T-helper 2 cell treated with Interferon-gamma antibody and Interleukin-4, amounts not matched to agents 5 μg/mL and 100 μg/mL, for 36 hours (primary cell): Measurements from ENCODE around the gene WWTR1.
A peak's percentile ranks its signal among the peaks of the same experiment; 100 is the strongest.

ENCODE experiments used
- DNase-seq: peaks from one replicate; pipeline ENCODE4 v3.0.0; 2021; ENCODE audit warnings: low spot score
- H3K27ac Mint-ChIP-seq: one replicate; pipeline ENCODE4 v1.8.0; 2021; ENCODE audit warnings: mild to moderate bottlenecking, mixed read lengths
- H3K27me3 Mint-ChIP-seq: one replicate; pipeline ENCODE4 v1.8.0; 2021; ENCODE audit warnings: low read depth, mixed read lengths
- H3K36me3 Mint-ChIP-seq: one replicate; pipeline ENCODE4 v1.8.0; 2021; ENCODE audit warnings: low read depth, mixed read lengths
- H3K4me1 Mint-ChIP-seq: one replicate; pipeline ENCODE4 v1.8.0; 2021; ENCODE audit warnings: low read depth, mixed read lengths
- H3K4me3 Mint-ChIP-seq: one replicate; pipeline ENCODE4 v1.8.0; 2022; ENCODE audit warnings: mild to moderate bottlenecking, moderate library complexity, mixed read lengths
- H3K9me3 Mint-ChIP-seq: one replicate; pipeline ENCODE4 v1.8.0; 2021; ENCODE audit warnings: mixed read lengths

The WWTR1 gene

DNA sequence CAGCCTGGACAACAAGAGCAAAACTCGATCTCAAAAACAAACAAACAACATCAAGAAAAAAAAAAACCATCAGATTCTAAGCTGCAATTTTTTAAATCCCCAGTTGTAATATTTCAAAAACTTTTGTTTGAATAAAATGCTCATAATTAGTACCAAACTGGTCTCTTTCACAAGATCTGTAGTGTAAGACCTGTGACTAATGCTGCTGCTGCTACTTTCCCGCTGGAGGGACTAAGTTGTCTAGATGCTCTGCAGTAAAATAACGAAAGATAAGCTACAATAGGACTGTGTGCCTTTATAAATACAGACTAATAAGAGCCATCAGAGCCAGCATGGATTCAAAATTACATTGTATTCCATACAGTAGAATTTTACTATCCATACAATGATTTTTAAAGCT, 137.9 kb downstream of the WWTR1 start:
- Mint-ChIP-seq H3K36me3 (no peaks in the 10 kb centered on the region), H3K4me3 (no peak overlapping the region), H3K4me1 (no peaks in the 10 kb centered on the region), H3K27me3 (peaks cover 3% of the 10 kb centered on the region), H3K9me3 (no peaks in the 10 kb centered on the region), H3K27ac (no peak overlapping the region)
- no peak for DNase-seq

DNA sequence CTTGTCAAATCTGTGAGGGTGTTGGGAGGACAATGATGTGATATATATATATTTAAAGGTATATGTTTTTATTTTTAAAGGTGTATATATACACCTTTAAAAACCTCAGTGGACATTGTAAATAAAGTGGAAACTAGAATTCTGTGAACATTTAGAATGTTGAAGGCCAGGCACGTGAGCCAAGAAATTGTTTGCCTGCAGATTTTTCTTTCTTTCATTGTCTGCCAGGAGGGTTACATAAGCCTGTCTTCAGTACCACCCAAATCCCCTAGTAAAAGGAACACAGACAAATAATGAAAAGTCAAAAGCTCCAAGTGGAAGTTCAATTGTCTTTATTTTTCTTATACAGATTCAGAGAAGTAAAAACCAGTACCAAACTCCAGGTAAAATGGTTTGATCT, 140.9 kb downstream of the WWTR1 start:
- H3K27ac Mint-ChIP-seq, result no peak overlapping the region
- DNase-seq, result no peak
- H3K27me3 Mint-ChIP-seq, result peaks cover 16% of the 10 kb centered on the region
- H3K4me3 Mint-ChIP-seq, result no peak overlapping the region
- no peaks in the 10 kb centered on the region for H3K36me3 Mint-ChIP-seq
- H3K4me1 Mint-ChIP-seq, result peaks cover 2% of the 10 kb centered on the region
- H3K9me3 Mint-ChIP-seq, result no peaks in the 10 kb centered on the region

DNA sequence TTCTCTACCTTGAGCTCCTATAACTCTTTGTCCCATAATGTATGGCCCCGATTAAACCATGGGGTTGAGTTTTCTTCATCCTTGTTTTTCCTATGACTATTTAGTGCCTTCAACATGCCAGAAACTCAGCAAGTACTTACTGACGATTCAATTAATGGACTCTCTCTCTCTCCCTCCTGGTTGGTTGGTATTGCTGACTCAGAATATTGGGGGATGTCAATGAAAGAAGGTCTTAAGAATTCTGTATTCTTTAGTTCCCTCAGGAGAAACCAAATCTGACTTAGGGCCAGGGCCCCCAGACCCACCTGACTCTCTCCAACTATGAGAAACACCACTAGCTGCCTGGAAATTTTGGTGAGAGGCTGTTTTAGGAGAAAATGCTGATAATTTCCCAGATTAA, 142.6 kb downstream of the WWTR1 start:
- Mint-ChIP-seq H3K27me3 (peaks cover 23% of the 10 kb centered on the region), H3K27ac (no peak overlapping the region), H3K4me3 (no peak overlapping the region), H3K36me3 (no peaks in the 10 kb centered on the region), H3K4me1 (peaks cover 2% of the 10 kb centered on the region), H3K9me3 (no peaks in the 10 kb centered on the region)
- no peak for DNase-seq

DNA sequence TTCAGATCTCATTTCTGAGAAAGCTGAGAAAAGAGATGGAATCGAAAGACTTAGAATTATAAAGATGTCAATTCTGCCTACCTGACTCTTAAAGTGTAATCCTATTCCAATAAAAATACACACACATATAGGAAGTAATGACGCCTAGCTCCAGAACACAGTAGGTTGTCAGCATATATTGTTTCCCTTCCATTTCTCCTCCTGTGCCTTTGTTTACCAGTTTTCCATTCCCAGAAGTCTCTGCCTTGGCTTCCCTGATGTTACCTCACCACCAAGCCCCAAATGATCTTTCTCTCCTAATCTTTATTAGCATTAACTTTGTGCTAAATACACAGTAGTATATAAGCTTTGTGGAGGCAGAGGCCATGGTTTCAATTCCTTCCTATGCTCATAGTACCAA, 143.4 kb downstream of the WWTR1 start:
- H3K4me3 Mint-ChIP-seq, result no peak overlapping the region
- no peak overlapping the region for H3K27ac Mint-ChIP-seq

DNA sequence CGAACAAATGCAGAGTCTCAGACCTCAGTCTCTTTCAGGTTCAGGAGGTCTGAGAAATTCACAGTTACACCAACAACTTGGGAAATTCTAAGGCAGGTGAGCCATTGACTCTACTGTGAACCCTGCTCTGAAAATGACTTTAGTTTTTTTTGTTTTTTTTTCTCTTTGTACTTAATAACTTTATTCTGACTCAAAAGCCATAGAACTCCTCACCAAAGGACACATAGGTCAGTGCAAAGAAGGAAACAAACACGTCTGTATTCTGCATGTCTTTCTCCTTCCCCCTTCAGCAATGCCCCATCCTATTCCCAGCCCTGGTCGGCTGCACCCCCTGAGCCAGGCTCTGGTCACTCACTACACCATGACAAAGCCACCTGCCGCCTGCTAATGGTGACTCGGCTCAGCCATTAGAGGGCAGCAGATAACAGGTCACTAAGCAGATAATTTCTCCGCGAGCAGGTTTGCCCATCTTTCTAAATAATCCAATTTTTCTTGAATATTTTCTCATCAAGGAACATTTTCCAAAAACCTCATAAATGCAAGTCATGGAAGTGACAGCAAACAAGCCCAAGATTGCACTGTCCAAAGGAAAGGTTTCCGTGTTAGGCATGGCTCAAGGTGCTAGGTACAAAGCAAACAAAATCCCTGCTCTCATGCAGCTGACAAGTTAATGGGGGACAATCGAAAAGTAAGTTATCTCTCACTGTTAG, 145.6 kb downstream of the WWTR1 start:
- H3K27me3 Mint-ChIP-seq, result peaks cover 21% of the 10 kb centered on the region
- H3K4me3 Mint-ChIP-seq, result no peak overlapping the region
- H3K27ac Mint-ChIP-seq, result no peak overlapping the region
- H3K36me3 Mint-ChIP-seq, result no peaks in the 10 kb centered on the region
- peaks cover 5% of the 10 kb centered on the region for H3K4me1 Mint-ChIP-seq
- peak; percentile 23 for DNase-seq
- H3K9me3 Mint-ChIP-seq, result no peaks in the 10 kb centered on the region

More for the DNA sequence above, 143.4 kb downstream of the WWTR1 start:
- Mint-ChIP-seq H3K27me3 (peaks cover 23% of the 10 kb centered on the region), H3K4me1 (peaks cover 2% of the 10 kb centered on the region), H3K9me3 (no peaks in the 10 kb centered on the region), H3K36me3 (no peaks in the 10 kb centered on the region)
- no peak for DNase-seq

DNA sequence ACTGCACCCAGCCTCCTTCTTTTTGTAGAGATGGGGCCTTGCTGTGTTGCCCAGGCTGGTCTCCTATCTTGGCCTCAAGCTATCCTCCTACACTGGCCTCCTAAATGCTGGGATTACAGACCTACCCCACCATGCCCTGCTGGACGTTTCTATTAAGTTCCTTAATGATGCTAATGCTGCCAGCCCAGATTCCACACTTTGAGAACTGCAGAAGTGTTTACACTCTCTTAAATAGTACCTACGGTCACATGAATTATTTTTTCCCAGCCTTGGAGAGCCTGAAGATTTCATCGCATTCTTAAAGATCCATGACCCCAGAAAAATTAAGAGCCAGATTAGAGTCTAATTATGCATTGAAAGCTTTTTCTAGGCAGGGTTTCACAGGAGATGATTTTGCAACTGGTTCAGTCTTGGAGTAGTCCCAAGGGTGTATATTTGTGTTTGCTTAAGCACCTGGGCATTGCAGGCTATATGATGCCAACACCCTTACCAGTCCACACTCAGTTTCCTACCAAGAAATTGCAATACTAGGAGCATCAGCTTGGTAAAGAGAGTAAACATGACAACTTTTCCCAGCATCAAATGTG, 146.7 kb downstream of the WWTR1 start:
- H3K36me3 Mint-ChIP-seq, result no peaks in the 10 kb centered on the region
- no peak overlapping the region for H3K4me3 Mint-ChIP-seq
- H3K4me1 Mint-ChIP-seq, result peaks cover 5% of the 10 kb centered on the region
- no peak for DNase-seq
- H3K9me3 Mint-ChIP-seq, result no peaks in the 10 kb centered on the region
- H3K27ac Mint-ChIP-seq, result no peak overlapping the region
- peaks cover 26% of the 10 kb centered on the region for H3K27me3 Mint-ChIP-seq

DNA sequence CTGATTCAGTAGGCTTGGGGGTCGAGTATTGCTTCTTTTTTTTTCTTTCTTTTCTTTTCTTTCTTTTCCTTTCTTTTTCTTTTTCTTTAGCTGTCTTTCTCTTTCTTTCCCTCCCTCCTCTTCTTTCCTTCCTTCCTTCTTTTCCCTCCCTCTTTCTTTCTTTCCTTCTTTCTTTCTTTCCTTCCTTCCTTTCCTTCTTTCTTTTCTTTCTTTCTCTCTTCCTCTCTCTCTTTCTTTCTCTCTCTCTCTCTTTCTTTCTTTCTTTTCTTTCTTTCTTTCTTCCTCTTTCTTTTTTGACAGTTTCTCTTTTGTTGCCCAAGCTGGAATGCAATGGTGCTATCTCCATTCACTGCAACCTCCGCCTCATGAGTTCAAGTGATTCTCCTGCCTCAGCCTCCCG, 147.3 kb downstream of the WWTR1 start:
- Mint-ChIP-seq H3K27ac (no peak overlapping the region), H3K27me3 (peaks cover 26% of the 10 kb centered on the region), H3K4me1 (peaks cover 5% of the 10 kb centered on the region), H3K9me3 (no peaks in the 10 kb centered on the region), H3K36me3 (no peaks in the 10 kb centered on the region), H3K4me3 (no peak overlapping the region)
- DNase-seq, result no peak

DNA sequence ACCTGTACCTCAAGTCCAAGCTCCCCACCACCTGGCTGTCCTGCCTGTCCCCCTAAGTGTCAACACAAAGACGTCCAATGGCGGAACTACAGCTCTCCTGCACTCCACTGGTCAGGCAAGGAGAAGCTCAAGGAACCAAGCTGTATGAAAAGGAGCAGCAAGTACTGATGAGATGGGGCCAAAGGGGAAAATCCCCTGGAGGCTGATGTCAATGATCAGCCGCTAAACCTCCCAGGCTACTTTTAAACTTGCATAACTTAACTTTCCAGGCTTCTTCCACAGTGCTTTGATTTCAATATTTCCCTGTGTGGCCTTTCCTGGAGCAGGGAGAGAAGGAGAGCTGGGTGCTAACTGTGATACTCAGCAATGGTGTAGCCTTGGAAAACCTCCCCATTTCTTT, 148.3 kb downstream of the WWTR1 start:
- Mint-ChIP-seq H3K36me3 (no peaks in the 10 kb centered on the region), H3K27ac (no peak overlapping the region), H3K4me3 (no peak overlapping the region), H3K4me1 (peaks cover 5% of the 10 kb centered on the region), H3K9me3 (no peaks in the 10 kb centered on the region), H3K27me3 (peaks cover 22% of the 10 kb centered on the region)
- DNase-seq, result no peak

DNA sequence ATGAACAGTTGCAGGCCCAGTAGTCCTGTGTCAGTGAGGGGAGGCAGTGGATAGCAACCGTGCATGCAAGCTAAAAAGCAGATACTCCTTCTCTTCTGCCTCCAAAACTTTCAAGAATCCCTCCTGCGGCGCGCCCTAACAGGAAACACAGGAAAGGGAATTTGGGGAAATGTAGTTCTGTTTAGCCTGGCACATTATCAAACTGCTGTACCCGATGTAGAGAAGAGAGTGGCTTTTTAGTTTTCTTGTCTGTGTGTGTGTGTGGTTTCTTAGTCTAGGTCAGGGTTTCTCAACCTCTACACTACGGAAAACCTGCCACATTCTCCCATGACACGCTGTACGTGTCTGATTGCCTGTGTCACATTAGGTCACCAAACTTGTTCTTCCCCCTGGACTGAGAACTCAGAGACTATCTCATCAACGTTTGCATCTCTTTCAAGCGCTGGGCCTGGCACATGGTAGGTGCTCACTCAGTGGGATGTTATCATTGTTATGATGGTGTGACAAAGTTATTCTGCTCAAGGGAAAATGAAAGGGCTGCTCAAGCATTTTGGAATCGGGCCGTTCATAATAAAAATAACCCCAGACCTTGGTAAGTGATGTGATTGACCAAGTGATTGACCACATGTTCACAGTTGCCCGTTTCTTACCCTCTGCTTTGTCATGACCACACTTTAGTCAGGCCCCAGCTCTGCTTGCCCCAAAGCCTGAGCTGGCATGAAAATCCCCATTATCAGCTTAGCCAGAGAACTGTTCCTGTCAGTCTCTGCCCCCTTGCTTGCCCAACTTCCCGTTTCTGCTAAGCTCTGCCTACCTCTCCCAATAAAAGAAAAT, 150.1 kb downstream of the WWTR1 start:
- H3K27ac Mint-ChIP-seq, result no peak overlapping the region
- no peaks in the 10 kb centered on the region for H3K36me3 Mint-ChIP-seq
- H3K4me1 Mint-ChIP-seq, result peaks cover 5% of the 10 kb centered on the region
- H3K4me3 Mint-ChIP-seq, result no peak overlapping the region
- H3K9me3 Mint-ChIP-seq, result no peaks in the 10 kb centered on the region
- H3K27me3 Mint-ChIP-seq, result peaks cover 22% of the 10 kb centered on the region
- DNase-seq, result no peak

DNA sequence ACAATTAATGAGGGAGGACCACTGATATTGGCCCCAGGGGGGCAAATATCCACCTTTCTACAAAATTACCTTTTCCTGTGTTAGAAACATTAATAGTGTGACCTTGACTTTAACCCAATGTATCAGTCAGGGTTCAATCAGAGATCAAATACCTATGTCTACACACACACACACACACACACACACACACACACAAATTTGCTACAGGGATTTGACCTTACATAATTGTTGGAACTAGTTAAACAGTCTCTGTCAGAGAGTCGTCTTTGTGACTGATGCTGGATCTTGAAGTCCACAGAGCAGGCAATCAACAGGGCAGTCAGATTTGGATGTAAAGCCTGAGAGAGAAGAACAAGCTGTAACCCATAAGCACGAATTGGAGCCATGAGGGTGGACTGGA, 150.9 kb downstream of the WWTR1 start:
- Mint-ChIP-seq H3K27me3 (peaks cover 16% of the 10 kb centered on the region), H3K36me3 (no peaks in the 10 kb centered on the region), H3K4me1 (peaks cover 3% of the 10 kb centered on the region), H3K27ac (no peak overlapping the region), H3K9me3 (no peaks in the 10 kb centered on the region), H3K4me3 (no peak overlapping the region)
- no peak for DNase-seq

DNA sequence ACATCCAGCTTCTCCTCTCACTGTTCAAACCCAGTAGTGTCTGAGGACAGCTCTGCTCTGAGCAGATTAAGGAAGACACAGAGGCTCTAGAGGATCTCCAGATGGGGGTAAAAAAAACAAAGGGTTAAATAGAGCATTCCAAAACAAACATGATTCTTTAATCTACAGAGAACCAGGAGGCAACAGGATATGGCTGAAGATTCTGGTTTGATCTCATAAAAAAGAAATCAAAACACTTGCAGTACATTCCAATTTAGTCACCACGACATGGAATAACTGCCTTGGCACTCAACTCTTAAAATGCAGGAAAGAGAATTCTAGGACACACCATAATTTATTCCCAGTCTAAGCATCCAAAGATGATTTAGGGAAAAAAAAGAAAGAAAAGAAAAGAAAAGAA, 151.3 kb downstream of the WWTR1 start:
- Mint-ChIP-seq H3K27ac (no peak overlapping the region), H3K4me3 (no peak overlapping the region), H3K36me3 (no peaks in the 10 kb centered on the region)

DNA sequence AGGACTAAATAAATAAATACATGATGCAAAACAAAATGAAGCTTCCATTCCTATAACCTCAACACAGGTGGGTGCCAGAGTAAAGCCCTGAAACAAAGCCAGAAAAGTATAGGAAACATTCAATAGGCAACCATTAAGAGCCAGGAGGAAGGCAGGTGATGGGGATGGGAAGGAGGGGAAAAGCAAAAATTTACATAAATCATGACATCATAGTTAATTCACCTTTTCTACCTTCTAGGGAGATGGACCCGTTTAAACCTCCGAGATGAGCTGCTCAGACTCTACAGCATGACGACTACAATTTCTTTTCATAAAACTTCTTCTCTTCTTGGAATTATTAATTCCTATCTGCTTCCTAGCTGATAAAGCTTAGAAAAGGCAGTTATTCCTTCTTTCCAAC, 155.4 kb downstream of the WWTR1 start:
- H3K4me3 Mint-ChIP-seq, result no peak overlapping the region
- no peak overlapping the region for H3K27ac Mint-ChIP-seq
- H3K9me3 Mint-ChIP-seq, result no peaks in the 10 kb centered on the region
- DNase-seq, result no peak
- peaks cover 13% of the 10 kb centered on the region for H3K27me3 Mint-ChIP-seq
- no peaks in the 10 kb centered on the region for H3K36me3 Mint-ChIP-seq
- no peaks in the 10 kb centered on the region for H3K4me1 Mint-ChIP-seq

More for the DNA sequence above, 151.3 kb downstream of the WWTR1 start:
- Mint-ChIP-seq H3K4me1 (peaks cover 3% of the 10 kb centered on the region), H3K9me3 (no peaks in the 10 kb centered on the region), H3K27me3 (peaks cover 17% of the 10 kb centered on the region)
- no peak for DNase-seq

DNA sequence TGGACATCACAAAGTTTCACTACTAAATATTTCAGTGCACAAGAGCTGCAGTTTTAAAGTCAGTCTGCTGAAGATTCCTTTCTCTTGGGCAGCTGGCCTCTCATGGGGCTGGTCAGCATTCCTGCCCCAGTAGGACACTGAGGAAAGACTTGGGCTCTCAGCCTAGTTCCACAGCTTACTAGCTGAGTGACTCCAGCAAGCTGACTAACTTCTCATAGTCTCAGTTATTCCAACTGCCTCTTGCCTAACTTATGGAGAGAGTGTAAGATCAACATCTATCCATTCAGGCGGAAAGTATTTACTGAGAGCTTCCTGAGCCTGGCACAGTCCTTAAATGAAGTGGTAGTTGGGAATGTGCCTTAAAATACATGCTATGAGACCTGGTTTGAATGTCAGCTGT, 156.3 kb downstream of the WWTR1 start:
- Mint-ChIP-seq H3K9me3 (no peaks in the 10 kb centered on the region), H3K27ac (no peak overlapping the region), H3K4me3 (no peak overlapping the region), H3K4me1 (no peaks in the 10 kb centered on the region), H3K36me3 (no peaks in the 10 kb centered on the region), H3K27me3 (peaks cover 11% of the 10 kb centered on the region)
- no peak for DNase-seq

DNA sequence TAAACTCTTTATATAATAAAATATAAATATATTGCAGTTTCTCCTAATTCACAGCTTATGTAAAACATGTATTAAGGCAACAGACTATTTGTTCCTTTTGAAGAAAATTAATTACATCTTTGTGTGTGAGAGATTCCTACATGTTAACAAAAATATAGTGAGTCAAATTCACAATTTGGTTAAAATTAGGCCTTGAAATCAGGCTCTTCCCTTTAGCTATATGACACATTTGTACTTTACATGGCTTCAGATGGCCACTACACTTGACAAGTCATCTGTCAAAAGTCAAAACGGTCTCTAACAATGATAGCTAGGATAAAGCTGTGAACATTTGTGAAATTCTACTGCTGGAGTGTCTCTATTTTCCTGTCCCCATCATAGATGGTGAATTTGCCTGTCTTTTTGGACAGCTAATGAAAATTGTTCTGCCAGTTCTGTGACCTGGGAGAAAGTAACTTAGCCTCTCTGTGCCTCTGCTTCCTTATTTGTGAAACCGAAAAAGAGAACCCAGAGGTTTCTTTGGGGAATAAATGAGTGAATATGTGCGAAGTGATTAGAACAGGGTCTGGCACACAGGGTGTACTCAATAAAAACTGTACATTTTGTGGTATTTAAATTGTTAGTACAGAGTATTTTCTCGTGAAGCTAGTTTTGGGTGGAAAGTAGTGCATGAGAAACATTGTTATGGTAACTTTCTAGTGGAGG, 159.7 kb downstream of the WWTR1 start:
- H3K27me3 Mint-ChIP-seq, result peaks cover 10% of the 10 kb centered on the region
- H3K9me3 Mint-ChIP-seq, result no peaks in the 10 kb centered on the region

More for the DNA sequence above, 159.7 kb downstream of the WWTR1 start:
- DNase-seq, result no peak
- Mint-ChIP-seq H3K36me3 (no peaks in the 10 kb centered on the region), H3K4me3 (no peak overlapping the region), H3K4me1 (no peaks in the 10 kb centered on the region), H3K27ac (no peak overlapping the region)
